HepG2 (cell line): Measurements from ENCODE around the gene FBXW2.

Experiments
- ATF2 ChIP-seq: sonication (generic); formaldehyde crosslinking; IDR thresholded peaks from 2 replicates; pipeline ENCODE4 v1.4.0; 2020; ENCODE audit warnings: missing genetic modification reagents
- BCLAF1 ChIP-seq: fragments of 450-650 bp; IDR thresholded peaks from 2 replicates; pipeline ENCODE4 v1.6.1; 2017; ENCODE audit warnings: mild to moderate bottlenecking
- EP300 ChIP-seq, 3 experiments: sonication (generic) in 1 of 3; formaldehyde crosslinking in 1 of 3; IDR thresholded peaks; 2 replicates each; pipeline versions ENCODE4 v1.5.1 to v1.6.1; 2011 to 2020; ENCODE audit warnings: low read depth in 2 of 3, low read length in 2 of 3, borderline replicate concordance in 1 of 3, improper control_type of control experiment in 1 of 3, mild to moderate bottlenecking in 1 of 3, missing genetic modification reagents in 1 of 3, moderate library complexity in 1 of 3
- EZH2 ChIP-seq: conservative IDR thresholded peaks from 2 replicates; pipeline ENCODE4 v1.6.1; 2012; ENCODE audit warnings: mild to moderate bottlenecking, low read depth, low read length, moderate library complexity
- NR2F6 ChIP-seq, 2 experiments: IDR thresholded peaks; 2 replicates each; pipeline ENCODE4 v1.6.1; 2016; ENCODE audit warnings: antibody characterized with exemption in 1 of 2, mild to moderate bottlenecking in 1 of 2
- RAD21 ChIP-seq: fragments of 450-650 bp; formaldehyde crosslinking; IDR thresholded peaks from 2 replicates; pipeline ENCODE4 v1.5.0; 2020; ENCODE audit warnings: mild to moderate bottlenecking
- RFXAP ChIP-seq: sonication (generic); formaldehyde crosslinking; IDR thresholded peaks from 2 replicates; pipeline ENCODE4 v1.4.0; 2020; ENCODE audit warnings: missing genetic modification reagents, borderline replicate concordance
- SP1 ChIP-seq, 2 experiments: fragments of 450-650 bp in 1 of 2; sonication (generic) in 1 of 2; formaldehyde crosslinking in 1 of 2; IDR thresholded peaks; 2 replicates each; pipeline versions ENCODE4 v1.4.0 to v1.6.1; 2016 to 2020; ENCODE audit warnings: missing genetic modification reagents in 1 of 2
- TSC22D2 ChIP-seq: sonication (generic); formaldehyde crosslinking; IDR thresholded peaks from 2 replicates; pipeline ENCODE4 v1.5.1; 2020; ENCODE audit warnings: missing genetic modification reagents, mild to moderate bottlenecking, borderline replicate concordance
- XBP1 ChIP-seq: sonication (generic); formaldehyde crosslinking; IDR thresholded peaks from 2 replicates; pipeline ENCODE4 v1.5.0; 2020; ENCODE audit warnings: missing genetic modification reagents

GRCh38 chr9:120830865-120831264, 37.6 kb upstream of the FBXW2 start:
- no peak for TF ChIP-seq TSC22D2 (CRISPR knock-in tag)
- no peak for TF ChIP-seq RFXAP
- TF ChIP-seq NR2F6 (IDR thresholded peaks at IDR 0.05): no peak
- TF ChIP-seq NR2F6 (CRISPR knock-in tag; IDR thresholded peaks at IDR 0.05): no peak
- no peak for TF ChIP-seq BCLAF1
- no peak for TF ChIP-seq XBP1 (CRISPR knock-in tag)
- no peak for TF ChIP-seq SP1 (IDR thresholded peaks at IDR 0.05)
- TF ChIP-seq SP1 (CRISPR knock-in tag; IDR thresholded peaks at IDR 0.05): no peak
- TF ChIP-seq ATF2 (CRISPR knock-in tag): no peak
- TF ChIP-seq EZH2: no peak
- no peak for TF ChIP-seq RAD21 (CRISPR knock-in tag)
- no peak for TF ChIP-seq EP300 (IDR thresholded peaks at IDR 0.05; ENCODE audit: low read depth in 2 of 2, low read length in 2 of 2)
- TF ChIP-seq EP300 (CRISPR knock-in tag; IDR thresholded peaks at IDR 0.05; ENCODE audit: borderline replicate concordance): no peak
